H9 (cell line): ENCODE measurements around the gene FADS1. TPM values are rescaled to one million over a fixed set of nuclear protein-coding genes. Genes with fewer than 3 reads are reported as not detected.

Experiments used
- DNase-seq: peaks from one replicate; pipeline ENCODE4 v3.0.0-alpha.2; 2017
- H2AFZ ChIP-seq: one replicate; pipeline ENCODE4 v1.6.1; 2013; ENCODE audit warnings: mild to moderate bottlenecking, low read length, control low read depth, moderate library complexity
- H2AK5ac ChIP-seq: 2 replicates; pipeline ENCODE4 v1.6.1; 2013; ENCODE audit warnings: low read length, control low read depth, mixed read lengths; ENCODE audit not compliant: insufficient read length
- H2BK120ac ChIP-seq: one replicate; pipeline ENCODE4 v1.6.1; 2013; ENCODE audit warnings: low read depth, mild to moderate bottlenecking, low read length, control low read depth, inconsistent platforms; ENCODE audit not compliant: poor library complexity, severe bottlenecking
- H2BK12ac ChIP-seq: 2 replicates; pipeline ENCODE4 v1.6.1; 2013; ENCODE audit warnings: low read length, control low read depth, mixed read lengths, low read depth; ENCODE audit not compliant: insufficient read length
- H2BK15ac ChIP-seq: 2 replicates; pipeline ENCODE4 v1.6.1; 2013; ENCODE audit warnings: low read depth, low read length, control low read depth
- H2BK20ac ChIP-seq: one replicate; pipeline ENCODE4 v1.6.1; 2013; ENCODE audit warnings: low read depth, mild to moderate bottlenecking, low read length, control low read depth, inconsistent platforms; ENCODE audit not compliant: poor library complexity, severe bottlenecking
- H2BK5ac ChIP-seq: 2 replicates; pipeline ENCODE4 v1.6.1; 2013; ENCODE audit warnings: low read length, control low read depth, mixed read lengths; ENCODE audit not compliant: insufficient read length
- H3K14ac ChIP-seq: 2 replicates; pipeline ENCODE4 v1.6.1; 2013; ENCODE audit warnings: low read length, control low read depth; ENCODE audit not compliant: insufficient read depth
- H3K18ac ChIP-seq: 2 replicates; pipeline ENCODE4 v1.6.1; 2013; ENCODE audit warnings: low read depth, mild to moderate bottlenecking, mixed read lengths, low read length, control low read depth; ENCODE audit not compliant: insufficient read length
- H3K23ac ChIP-seq: 2 replicates; pipeline ENCODE4 v1.6.1; 2013; ENCODE audit warnings: low read length, control low read depth, mixed read lengths, low read depth; ENCODE audit not compliant: insufficient read length
- H3K23me2 ChIP-seq: 2 replicates; pipeline ENCODE4 v1.6.1; 2013; ENCODE audit warnings: low read depth, mild to moderate bottlenecking, mixed read lengths, low read length, control low read depth; ENCODE audit not compliant: insufficient read length, poor library complexity, severe bottlenecking
- H3K27ac ChIP-seq: 2 replicates; pipeline ENCODE4 v1.5.1; 2013; ENCODE audit warnings: low read length, control low read depth, mixed read lengths, low read depth; ENCODE audit not compliant: insufficient read length
- H3K27me3 ChIP-seq: 2 replicates; pipeline ENCODE4 v1.6.1; 2013; ENCODE audit warnings: low read length, control low read depth, inconsistent platforms; ENCODE audit not compliant: insufficient read depth
- H3K4ac ChIP-seq: 2 replicates; pipeline ENCODE4 v1.6.1; 2013; ENCODE audit warnings: low read depth, mild to moderate bottlenecking, control low read depth, inconsistent platforms, low read length, moderate library complexity
- H3K4me1 ChIP-seq: 2 replicates; pipeline ENCODE4 v1.6.1; 2013; ENCODE audit warnings: low read length, control low read depth, inconsistent platforms; ENCODE audit not compliant: insufficient read depth
- H3K4me2 ChIP-seq: 2 replicates; pipeline ENCODE4 v1.6.1; 2013; ENCODE audit warnings: low read length, control low read depth, mixed read lengths; ENCODE audit not compliant: insufficient read length, insufficient read depth
- H3K56ac ChIP-seq: 2 replicates; pipeline ENCODE4 v1.6.1; 2013; ENCODE audit warnings: low read depth, mild to moderate bottlenecking, mixed read lengths, low read length, control low read depth; ENCODE audit not compliant: insufficient read length
- H3K79me1 ChIP-seq: 2 replicates; pipeline ENCODE4 v1.6.1; 2013; ENCODE audit warnings: low read depth, mild to moderate bottlenecking, moderate library complexity, low read length, control low read depth, inconsistent platforms; ENCODE audit not compliant: insufficient read depth, poor library complexity, severe bottlenecking
- H3K79me2 ChIP-seq: 2 replicates; pipeline ENCODE4 v1.6.1; 2013; ENCODE audit warnings: low read length, control low read depth, inconsistent platforms; ENCODE audit not compliant: insufficient read depth
- H3K9ac ChIP-seq: 2 replicates; pipeline ENCODE4 v1.6.1; 2013; ENCODE audit warnings: low read length, control low read depth, mixed read lengths; ENCODE audit not compliant: insufficient read length; ENCODE audit errors: extremely low read depth
- H3K9me3 ChIP-seq: one replicate; pipeline ENCODE4 v1.6.1; 2013; ENCODE audit warnings: low read depth, low read length, inconsistent platforms; ENCODE audit not compliant: control insufficient read depth
- H3T11ph ChIP-seq: one replicate; pipeline ENCODE4 v1.6.1; 2013; ENCODE audit warnings: mild to moderate bottlenecking, low read length, control low read depth, inconsistent platforms
- H4K20me1 ChIP-seq: one replicate; pipeline ENCODE4 v1.6.1; 2013; ENCODE audit not compliant: control insufficient read depth, insufficient read length, insufficient read depth
- H4K5ac ChIP-seq: 2 replicates; pipeline ENCODE4 v1.6.1; 2013; ENCODE audit warnings: low read depth, mild to moderate bottlenecking, mixed read lengths, low read length, control low read depth; ENCODE audit not compliant: insufficient read length
- H4K8ac ChIP-seq: replicated peaks from 2 replicates; pipeline ENCODE4 v1.6.1; 2013; ENCODE audit warnings: low read length, control low read depth, mixed read lengths, low read depth; ENCODE audit not compliant: insufficient read length
- H4K91ac ChIP-seq: 2 replicates; pipeline ENCODE4 v1.6.1; 2013; ENCODE audit warnings: low read depth, mild to moderate bottlenecking, moderate library complexity, mixed read lengths, low read length, control low read depth; ENCODE audit not compliant: insufficient read length
- H3K27ac Mint-ChIP-seq, 3 experiments: 2 replicates in 2 of 3; 3 replicates in 1 of 3; pipeline ENCODE4 v1.8.0; 2020 to 2021; ENCODE audit warnings: mixed read lengths in 3 of 3, mild to moderate bottlenecking in 1 of 3, moderate library complexity in 1 of 3
- H3K27me3 Mint-ChIP-seq: 2 replicates; pipeline ENCODE4 v1.8.0; 2021; ENCODE audit warnings: low read depth, mild to moderate bottlenecking, moderate library complexity, mixed read lengths
- H3K36me3 Mint-ChIP-seq, 3 experiments: 2 replicates in 2 of 3; 3 replicates in 1 of 3; pipeline ENCODE4 v1.8.0; 2020 to 2021; ENCODE audit warnings: low read depth in 3 of 3, mixed read lengths in 3 of 3; ENCODE audit not compliant: insufficient read depth in 1 of 3
- H3K4me1 Mint-ChIP-seq, 2 experiments: 2 replicates each; pipeline ENCODE4 v1.8.0; 2020; ENCODE audit warnings: mixed read lengths in 2 of 2
- H3K4me3 Mint-ChIP-seq, 2 experiments: 2 replicates in 1 of 2; 3 replicates in 1 of 2; pipeline ENCODE4 v1.8.0; 2020 to 2021; ENCODE audit warnings: mild to moderate bottlenecking in 2 of 2, mixed read lengths in 2 of 2, moderate library complexity in 1 of 2
- H3K9me3 Mint-ChIP-seq, 2 experiments: 2 replicates in 1 of 2; 3 replicates in 1 of 2; pipeline ENCODE4 v1.8.0; 2020; ENCODE audit warnings: mild to moderate bottlenecking in 2 of 2, mixed read lengths in 2 of 2, moderate library complexity in 1 of 2
- CTCF ChIP-seq: fragments of 200-600 bp; sonication (generic); conservative IDR thresholded peaks from 3 replicates; pipeline ENCODE4 v1.8.0; 2021; ENCODE audit warnings: antibody characterized with exemption, mild to moderate bottlenecking
- WGBS: extraction: QIAGEN DNeasy Blood & Tissue Kit; methylation state at CpG from one replicate; pipeline ENCODE4 v1.1.7; 2013; ENCODE audit warnings: missing lambda C conversion rate, low lambda C conversion rate, mixed read lengths; ENCODE audit not compliant: insufficient read length; ENCODE audit errors: extremely low coverage; 5-methylcytosine and 5-hydroxymethylcytosine counted together
- total RNA-seq: library from RNA; stranded (reverse); gene quantifications from 2 replicates; pipeline ENCODE4 v1.2.1, GENCODE V29; 2021

FADS1 gene
- total RNA-seq, 1 experiment from 2014 or later, result 125 TPM

- H4K8ac ChIP-seq, result no peak overlapping the region
- Mint-ChIP-seq H3K4me1 (peaks cover 13 to 22% of the 10 kb centered on the region in 2 experiments), H3K27me3 (no peaks in the 10 kb centered on the region; the same call in 1 of the 2 replicates), H3K9me3 (peaks cover 0 to 2% of the 10 kb centered on the region in 2 experiments; a peak in 1 of 5 replicates), H3K27ac (peak overlapping the region; percentile 16 to 40 (median 21); a peak in 1 of 7 replicates), H3K36me3 (no peaks in the 10 kb centered on the region; a peak in 1 of 7 replicates), H3K4me3 (peak overlapping the region in 1 of 2 experiments; percentile 56; a peak in 1 of 5 replicates)
- no peak overlapping the region for H3K18ac ChIP-seq
- no peaks in the 10 kb centered on the region for H3K4me1 ChIP-seq
- no peak overlapping the region for H3T11ph ChIP-seq
- TF ChIP-seq CTCF, result no peak
- no peak for DNase-seq
- no peaks in the 10 kb centered on the region for H3K23me2 ChIP-seq
- no peak overlapping the region; the same call in 1 of the 2 replicates for H3K14ac ChIP-seq
- H2BK12ac ChIP-seq, result no peak overlapping the region
- H2BK20ac ChIP-seq, result no peak overlapping the region
- H2AFZ ChIP-seq, result no peak overlapping the region
- H2BK15ac ChIP-seq, result no peak overlapping the region
- no peak overlapping the region for H4K91ac ChIP-seq
- no peak overlapping the region for H3K56ac ChIP-seq
- no peaks in the 10 kb centered on the region for H4K20me1 ChIP-seq
- no peak overlapping the region for H2AK5ac ChIP-seq
- no peak overlapping the region for H3K4me2 ChIP-seq
- H3K27me3 ChIP-seq, result no peaks in the 10 kb centered on the region
- H2BK120ac ChIP-seq, result no peak overlapping the region
- H3K27ac ChIP-seq, result no peak overlapping the region
- H3K9ac ChIP-seq, result no peak overlapping the region
- no peak overlapping the region for H3K4ac ChIP-seq
- H3K9me3 ChIP-seq, result no peaks in the 10 kb centered on the region
- no peaks in the 10 kb centered on the region for H3K79me1 ChIP-seq
- H3K23ac ChIP-seq, result no peak overlapping the region
- WGBS, result no CpG with 5 or more reads among the region's 15 CpGs
- no peak overlapping the region for H4K5ac ChIP-seq
- H2BK5ac ChIP-seq, result no peak overlapping the region
- H3K79me2 ChIP-seq, result no peaks in the 10 kb centered on the region
Observed at GRCh38 chr11:61771195-61771894, 45.5 kb downstream of the FADS1 start.
